ENCODE results near the gene ZNF182. TPM values are rescaled to one million over a fixed set of nuclear protein-coding genes. Genes with fewer than 3 reads are reported as not detected.
"Not testable (repeated sequence)": the region's sequence is repeated elsewhere in the genome, so short reads cannot be mapped to it uniquely, and the experiment has no call there.

Gene ZNF182
- total RNA-seq, 4 donors from 2014 or later = 0.80 to 3.2 (median 1.4) TPM

- Histone ChIP-seq H3K4me1 (no peaks in the 10 kb centered on the region), H3K36me3 (no peaks in the 10 kb centered on the region), H3K27me3 (no peaks in the 10 kb centered on the region), H3K4me3 (no peak overlapping the region), H3K9me3 (peaks cover 0 to 8% (median 0%) of the 10 kb centered on the region in 3 donors), H3K27ac (no peak overlapping the region)
- WGBS, 2 donors = 91 to 100% methylated on average over 3 to 4 of the region's 4 CpGs
- TF ChIP-seq CTCF (IDR thresholded peaks at IDR 0.05) (no peak), POLR2A (IDR thresholded peaks at IDR 0.05) (no peak)
- intact Hi-C loops (cut with DNase I) = no loop called here
- DNase-seq = no peak
Measured at GRCh38 chrX:47940448-47940847, 63.3 kb downstream of the ZNF182 start.

- 51 to 61% methylated on average over 3 of the region's 3 CpGs for whole genome bisulfite sequencing, 2 donors
- H3K4me3 ChIP-seq = no peak overlapping the region
- TF ChIP-seq CTCF (IDR thresholded peaks at IDR 0.05) = no peak
- no peak for TF ChIP-seq POLR2A (IDR thresholded peaks at IDR 0.05)
Measured at GRCh38 chrX:47936940-47937317, 66.9 kb downstream of the ZNF182 start.

GRCh38 chrX:47936224-47936939 lies 67.4 kb downstream of the ZNF182 start:
- Histone ChIP-seq H3K4me1 (no peaks in the 10 kb centered on the region), H3K27me3 (no peaks in the 10 kb centered on the region), H3K27ac (no peak overlapping the region), H3K4me3 (peak overlapping the region in 1 of 4 donors; percentile 13), H3K36me3 (no peaks in the 10 kb centered on the region), H3K9me3 (no peaks in the 10 kb centered on the region)
- 38 to 56% methylated on average over 4 to 12 of the region's 15 CpGs for WGBS, 2 donors
- no peak for DNase-seq
- no peak for TF ChIP-seq CTCF (IDR thresholded peaks at IDR 0.05)
- TF ChIP-seq POLR2A (IDR thresholded peaks at IDR 0.05) = no peak
- intact Hi-C loops (cut with DNase I) = no loop called here

More at GRCh38 chrX:47936940-47937317, 66.9 kb downstream of the ZNF182 start:
- Histone ChIP-seq H3K27me3 (no peaks in the 10 kb centered on the region), H3K27ac (no peak overlapping the region), H3K36me3 (no peaks in the 10 kb centered on the region), H3K9me3 (no peaks in the 10 kb centered on the region), H3K4me1 (no peaks in the 10 kb centered on the region)
- DNase-seq = no peak
- intact Hi-C loops (cut with DNase I) = no loop called here

- WGBS, 2 donors = 61 to 71% methylated on average over 5 of the region's 5 CpGs
- H3K9me3 ChIP-seq = no peaks in the 10 kb centered on the region
- H3K4me3 ChIP-seq = no peak overlapping the region
- no peaks in the 10 kb centered on the region for H3K36me3 ChIP-seq
- no peak for DNase-seq
- H3K27ac ChIP-seq = no peak overlapping the region
- TF ChIP-seq CTCF (IDR thresholded peaks at IDR 0.05) (no peak), POLR2A (IDR thresholded peaks at IDR 0.05) (no peak)
- H3K27me3 ChIP-seq = no peaks in the 10 kb centered on the region
- intact Hi-C loops (cut with DNase I) = no loop called here
- H3K4me1 ChIP-seq = no peaks in the 10 kb centered on the region
Measured at GRCh38 chrX:47933946-47934345, 69.8 kb downstream of the ZNF182 start.

GRCh38 chrX:47931970-47932369 lies 71.8 kb downstream of the ZNF182 start:
- 77 to 87% methylated on average over 3 of the region's 3 CpGs for WGBS, 2 donors
- H3K27ac ChIP-seq; H3K9me3 ChIP-seq; H3K4me3 ChIP-seq; H3K36me3 ChIP-seq; intact Hi-C loops (cut with DNase I); H3K27me3 ChIP-seq; H3K4me1 ChIP-seq; DNase-seq: not testable (repeated sequence)

- 90 to 94% methylated on average over 2 of the region's 2 CpGs for WGBS, 2 donors
Measured at GRCh38 chrX:47927212-47927611, 76.6 kb downstream of the ZNF182 start.

More at GRCh38 chrX:47927212-47927611, 76.6 kb downstream of the ZNF182 start:
- TF ChIP-seq CTCF (IDR thresholded peaks at IDR 0.05) (no peak), POLR2A (IDR thresholded peaks at IDR 0.05) (no peak)
- no peak for DNase-seq
- H3K27me3 ChIP-seq = no peaks in the 10 kb centered on the region
- H3K9me3 ChIP-seq = no peaks in the 10 kb centered on the region
- intact Hi-C loops (cut with DNase I) = no loop called here
- no peaks in the 10 kb centered on the region for H3K4me1 ChIP-seq
- no peak overlapping the region for H3K27ac ChIP-seq
- no peak overlapping the region for H3K4me3 ChIP-seq
- no peaks in the 10 kb centered on the region for H3K36me3 ChIP-seq

Data from esophagus squamous epithelium (tissue), 5 donors.